Measurements from ENCODE around the gene OR13G1. TPM values are rescaled to one million over a fixed set of nuclear protein-coding genes. Genes with fewer than 3 reads are reported as not detected.

The OR13G1 gene
- total RNA-seq, 4 donors from 2014 or later = not detected

DNA sequence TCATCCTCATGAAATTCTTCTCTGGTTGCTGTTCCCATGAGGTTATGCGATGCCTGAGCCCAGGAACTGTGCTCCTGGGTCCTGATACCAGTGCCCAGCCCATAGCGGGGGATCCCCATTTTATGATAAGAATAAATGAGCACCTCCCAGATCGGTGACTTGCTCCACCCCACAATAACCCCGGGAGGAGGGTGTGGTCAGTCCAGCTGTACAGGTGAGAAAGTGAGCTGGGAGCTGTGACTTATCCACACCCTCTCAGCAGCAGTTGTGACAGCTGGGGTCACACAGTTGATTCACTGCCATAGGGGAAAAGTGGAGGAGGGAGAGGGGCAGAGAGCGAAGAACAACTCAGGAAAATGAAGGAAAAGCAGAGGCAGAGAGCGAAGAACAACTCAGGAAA, 40.8 kb downstream of the OR13G1 start:
- no peaks in the 10 kb centered on the region for H3K27me3 ChIP-seq
- no peaks in the 10 kb centered on the region for H3K4me1 ChIP-seq
- H3K4me3 ChIP-seq = no peak overlapping the region
- TF ChIP-seq POLR2AphosphoS5 (IDR thresholded peaks at IDR 0.05) = no peak
- TF ChIP-seq POLR2A (IDR thresholded peaks at IDR 0.05) = no peak
- WGBS = 77% methylated on average over 6 of the region's 6 CpGs
- DNase-seq (ENCODE audit: low spot score in 2 of 2) = no peak
- peaks cover 9% of the 10 kb centered on the region for H3K9me3 ChIP-seq
- H3K36me3 ChIP-seq = no peaks in the 10 kb centered on the region
- H3K27ac ChIP-seq = no peak overlapping the region

DNA sequence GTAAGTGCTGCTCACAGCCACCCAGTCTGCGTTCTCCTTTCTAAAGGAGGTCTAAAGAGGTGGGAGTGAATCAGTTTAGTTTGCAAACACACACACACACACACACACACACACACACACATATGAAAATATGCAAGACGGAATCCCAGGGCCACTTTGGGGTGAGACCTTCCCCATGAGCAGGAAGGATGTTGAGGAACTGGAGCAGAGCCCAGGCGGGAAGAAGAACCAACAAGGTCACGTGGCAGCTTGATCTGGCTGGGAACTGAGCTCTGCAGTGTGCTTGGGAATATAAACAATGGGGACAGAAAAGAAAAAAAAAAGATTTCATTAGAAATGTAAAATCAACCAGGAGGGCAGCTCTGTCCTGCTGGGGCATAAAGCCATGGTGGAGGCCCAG, 41.5 kb downstream of the OR13G1 start:
- WGBS = 76% methylated on average over 4 of the region's 4 CpGs

GRCh38 chr1:247627951-247628350, 51.6 kb downstream of the OR13G1 start:
- Histone ChIP-seq H3K27me3 (no peaks in the 10 kb centered on the region), H3K9me3 (no peaks in the 10 kb centered on the region), H3K4me1 (no peaks in the 10 kb centered on the region), H3K4me3 (no peak overlapping the region), H3K27ac (no peak overlapping the region), H3K36me3 (no peaks in the 10 kb centered on the region)
- 63% methylated on average over 3 of the region's 3 CpGs for WGBS
- no peak for DNase-seq (ENCODE audit: low spot score in 2 of 2)
- TF ChIP-seq POLR2A (IDR thresholded peaks at IDR 0.05) = no peak
- TF ChIP-seq, protein P1, sequence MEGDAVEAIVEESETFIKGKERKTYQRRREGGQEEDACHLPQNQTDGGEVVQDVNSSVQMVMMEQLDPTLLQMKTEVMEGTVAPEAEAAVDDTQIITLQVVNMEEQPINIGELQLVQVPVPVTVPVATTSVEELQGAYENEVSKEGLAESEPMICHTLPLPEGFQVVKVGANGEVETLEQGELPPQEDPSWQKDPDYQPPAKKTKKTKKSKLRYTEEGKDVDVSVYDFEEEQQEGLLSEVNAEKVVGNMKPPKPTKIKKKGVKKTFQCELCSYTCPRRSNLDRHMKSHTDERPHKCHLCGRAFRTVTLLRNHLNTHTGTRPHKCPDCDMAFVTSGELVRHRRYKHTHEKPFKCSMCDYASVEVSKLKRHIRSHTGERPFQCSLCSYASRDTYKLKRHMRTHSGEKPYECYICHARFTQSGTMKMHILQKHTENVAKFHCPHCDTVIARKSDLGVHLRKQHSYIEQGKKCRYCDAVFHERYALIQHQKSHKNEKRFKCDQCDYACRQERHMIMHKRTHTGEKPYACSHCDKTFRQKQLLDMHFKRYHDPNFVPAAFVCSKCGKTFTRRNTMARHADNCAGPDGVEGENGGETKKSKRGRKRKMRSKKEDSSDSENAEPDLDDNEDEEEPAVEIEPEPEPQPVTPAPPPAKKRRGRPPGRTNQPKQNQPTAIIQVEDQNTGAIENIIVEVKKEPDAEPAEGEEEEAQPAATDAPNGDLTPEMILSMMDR (IDR thresholded peaks at IDR 0.05) = no peak
- no peak for TF ChIP-seq POLR2AphosphoS5 (IDR thresholded peaks at IDR 0.05)
- no peak for TF ChIP-seq EP300 (IDR thresholded peaks at IDR 0.05)

More for the DNA sequence above, 41.5 kb downstream of the OR13G1 start:
- Histone ChIP-seq H3K27me3 (no peaks in the 10 kb centered on the region), H3K4me1 (no peaks in the 10 kb centered on the region), H3K36me3 (no peaks in the 10 kb centered on the region), H3K27ac (no peak overlapping the region), H3K9me3 (peaks cover 9% of the 10 kb centered on the region), H3K4me3 (no peak overlapping the region)
- TF ChIP-seq POLR2AphosphoS5 (IDR thresholded peaks at IDR 0.05) (no peak), POLR2A (IDR thresholded peaks at IDR 0.05) (no peak), EP300 (IDR thresholded peaks at IDR 0.05) (no peak)
- TF ChIP-seq, protein P1 (IDR thresholded peaks at IDR 0.05) = no peak
- DNase-seq (ENCODE audit: low spot score in 2 of 2) = no peak

Other genes starting within 250 kb of the OR13G1 start
- not detected for gene OR2B11, start 221.6 kb downstream of the OR13G1 start, total RNA-seq
- gene OR2C3, start 143.3 kb downstream of the OR13G1 start, total RNA-seq = not detected
- gene GCSAML, start 130.6 kb downstream of the OR13G1 start, total RNA-seq = not detected
- gene OR2G2, start 91.4 kb downstream of the OR13G1 start, total RNA-seq = not detected
- gene OR2G3, start 74.2 kb downstream of the OR13G1 start, total RNA-seq = not detected
- not detected for gene OR6F1, start 36.9 kb upstream of the OR13G1 start, total RNA-seq
- under 1 TPM in 1 of 4 donors, not detected in 3; 0.57 TPM for gene OR14K1, start 58.9 kb upstream of the OR13G1 start, total RNA-seq
- gene OR14A2, start 68.4 kb upstream of the OR13G1 start, total RNA-seq = not detected
- not detected for gene OR1C1, start 80.8 kb upstream of the OR13G1 start, total RNA-seq
- not detected for gene OR14A16, start 144.4 kb upstream of the OR13G1 start, total RNA-seq
- not detected for gene OR11L1, start 162.2 kb upstream of the OR13G1 start, total RNA-seq
- gene TRIM58, start 177.4 kb upstream of the OR13G1 start, total RNA-seq = 1 to 10 TPM in 1 of 4 donors, under 1 TPM in 3; 0.59 to 7.9 (median 0.87) TPM
- 1 to 10 TPM in 2 of 4 donors, under 1 TPM in 1, not detected in 1; 0.81 to 3.1 (median 1.2) TPM for gene OR2W3, start 215.8 kb upstream of the OR13G1 start, total RNA-seq
- gene OR2T8, start 240.5 kb upstream of the OR13G1 start, total RNA-seq = not detected
- gene OR2AJ1, start 245.2 kb upstream of the OR13G1 start, total RNA-seq = not detected